ENCODE measurements around the gene ARHGAP6. TPM values are rescaled to one million over a fixed set of nuclear protein-coding genes. Genes with fewer than 3 reads are reported as not detected.
"Not testable (repeated sequence)": the region's sequence is repeated elsewhere in the genome, so short reads cannot be mapped to it uniquely, and the experiment has no call there.

The ARHGAP6 gene
- total RNA-seq, 4 donors from 2014 or later, result 0.64 to 9.5 (median 2.3) TPM

DNA sequence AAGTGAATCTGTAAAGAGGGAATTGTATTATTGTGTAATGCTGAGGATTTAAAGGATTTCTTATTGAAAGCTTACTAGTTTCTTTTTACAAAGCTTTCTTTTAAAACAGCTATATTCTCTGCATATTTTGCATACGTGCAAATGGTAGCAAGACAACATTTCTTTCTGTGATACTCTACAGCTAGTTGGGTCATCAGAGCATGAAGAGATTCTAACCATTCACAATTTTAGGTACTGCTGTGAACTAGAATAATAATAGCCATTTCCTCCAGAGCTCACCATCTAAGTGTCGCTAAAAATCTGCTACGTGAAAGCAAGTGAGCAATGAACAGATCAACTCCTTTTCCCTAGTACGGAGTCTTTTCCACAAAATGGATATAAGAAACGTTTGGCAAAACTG lies 37.3 kb downstream of the ARHGAP6 start:
- no peaks in the 10 kb centered on the region for H3K36me3 ChIP-seq
- no peak for DNase-seq
- H3K9me3 ChIP-seq, result no peaks in the 10 kb centered on the region
- H3K27me3 ChIP-seq, result no peaks in the 10 kb centered on the region
- intact Hi-C loops (cut with DNase I), result no loop called here
- H3K27ac ChIP-seq, result no peak overlapping the region
- 67 to 68% methylated on average over 4 to 5 of the region's 5 CpGs for WGBS, 2 donors
- no peak overlapping the region for H3K4me3 ChIP-seq
- H3K4me1 ChIP-seq, result no peaks in the 10 kb centered on the region
- TF ChIP-seq POLR2A (IDR thresholded peaks at IDR 0.05), result no peak
- no peak for TF ChIP-seq CTCF (IDR thresholded peaks at IDR 0.05)

DNA sequence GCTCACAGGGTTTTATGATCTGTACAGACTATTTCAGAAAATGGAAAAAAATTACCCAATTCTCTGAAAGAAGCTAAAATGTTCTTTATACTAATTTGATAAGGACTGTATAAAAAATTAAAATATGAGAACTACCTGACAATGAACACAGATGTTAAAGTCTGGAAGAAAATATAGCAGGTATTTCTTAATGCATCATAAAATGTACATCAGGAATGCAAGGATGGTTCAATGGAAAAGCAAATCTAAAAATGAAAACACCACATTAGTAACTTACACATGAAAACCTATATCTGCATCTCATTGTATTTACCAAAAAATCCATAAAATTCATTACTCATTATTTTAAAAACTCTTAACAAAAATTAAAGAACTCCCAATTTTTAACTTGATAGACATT lies 39.4 kb downstream of the ARHGAP6 start:
- no peak for DNase-seq
- no peaks in the 10 kb centered on the region for H3K36me3 ChIP-seq
- no peak overlapping the region for H3K27ac ChIP-seq
- no peak overlapping the region for H3K4me3 ChIP-seq
- no peaks in the 10 kb centered on the region for H3K4me1 ChIP-seq
- intact Hi-C loops (cut with DNase I), result no loop called here
- no peaks in the 10 kb centered on the region for H3K9me3 ChIP-seq
- H3K27me3 ChIP-seq, result no peaks in the 10 kb centered on the region
- TF ChIP-seq CTCF (IDR thresholded peaks at IDR 0.05) (no peak), POLR2A (IDR thresholded peaks at IDR 0.05) (no peak)

DNA sequence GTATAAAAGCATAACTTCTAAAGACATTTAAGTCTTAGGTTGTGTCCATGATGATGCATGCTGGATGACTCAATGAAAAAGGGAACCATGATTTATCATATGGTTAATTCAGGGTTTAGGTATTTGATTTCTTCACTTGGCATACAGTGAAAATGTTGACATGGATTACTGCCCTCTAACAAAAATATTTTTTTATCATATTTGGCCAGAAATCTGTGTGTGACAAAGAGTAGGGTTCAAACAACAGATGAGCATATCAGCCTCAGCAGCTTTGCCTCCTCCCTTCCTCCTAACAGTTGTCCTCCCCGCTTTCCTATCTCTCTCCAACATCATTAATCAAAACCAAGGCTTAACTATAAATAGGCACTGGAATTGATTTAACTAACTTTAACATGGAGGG lies 46.3 kb downstream of the ARHGAP6 start:
- Histone ChIP-seq H3K4me1 (no peaks in the 10 kb centered on the region), H3K9me3 (no peaks in the 10 kb centered on the region), H3K27me3 (no peaks in the 10 kb centered on the region), H3K36me3 (no peaks in the 10 kb centered on the region), H3K27ac (no peak overlapping the region), H3K4me3 (no peak overlapping the region)
- TF ChIP-seq POLR2A (IDR thresholded peaks at IDR 0.05) (no peak), CTCF (IDR thresholded peaks at IDR 0.05) (no peak)
- DNase-seq, result no peak
- intact Hi-C loops (cut with DNase I), result no loop called here
- WGBS, 2 donors, result 17 to 53% methylated on average over 1 of the region's 1 CpG

- DNase-seq, result not testable (repeated sequence)
- WGBS, 2 donors, result 61% methylated on average over 3 of the region's 3 CpGs; no CpG with 5 or more reads in 1 of the 2 donors
Measured at GRCh38 chrX:11614253-11614652, 51.5 kb downstream of the ARHGAP6 start.

DNA sequence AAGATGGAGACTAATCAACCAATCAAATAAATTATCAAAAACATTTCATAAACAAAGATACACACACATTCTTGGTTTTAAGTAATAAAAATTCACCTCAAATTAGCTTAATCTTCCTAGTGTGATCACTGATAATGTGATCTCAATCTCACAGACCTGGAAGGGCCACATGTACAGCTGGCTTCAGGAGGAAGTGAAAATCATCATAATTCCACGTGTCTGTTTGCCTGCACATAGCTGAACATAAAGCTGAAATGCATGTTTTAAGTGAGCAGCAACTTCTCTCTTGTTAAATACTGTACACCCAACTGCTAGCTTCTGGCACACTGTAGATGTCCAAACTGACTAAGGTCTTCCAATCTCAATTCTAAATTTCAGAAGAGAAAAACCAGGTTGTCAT lies 53.8 kb downstream of the ARHGAP6 start:
- Histone ChIP-seq H3K9me3 (no peaks in the 10 kb centered on the region), H3K27ac (no peak overlapping the region), H3K4me1 (no peaks in the 10 kb centered on the region), H3K4me3 (no peak overlapping the region), H3K27me3 (no peaks in the 10 kb centered on the region), H3K36me3 (no peaks in the 10 kb centered on the region)
- no peak for TF ChIP-seq POLR2A (IDR thresholded peaks at IDR 0.05)
- no peak for TF ChIP-seq CTCF (IDR thresholded peaks at IDR 0.05)
- no peak for DNase-seq
- intact Hi-C loops (cut with DNase I), result no loop called here
- WGBS, 2 donors, result 13% methylated on average over 1 of the region's 1 CpG; no CpG with 5 or more reads in 1 of the 2 donors

More at GRCh38 chrX:11614253-11614652, 51.5 kb downstream of the ARHGAP6 start:
- intact Hi-C loops (cut with DNase I); H3K27ac ChIP-seq; H3K27me3 ChIP-seq; H3K9me3 ChIP-seq; H3K4me3 ChIP-seq; H3K4me1 ChIP-seq; H3K36me3 ChIP-seq: not testable (repeated sequence)

- intact Hi-C loops (cut with DNase I), result no loop called here
- 40 to 47% methylated on average over 1 of the region's 1 CpG for WGBS, 2 donors
- Histone ChIP-seq H3K4me1 (no peaks in the 10 kb centered on the region), H3K36me3 (no peaks in the 10 kb centered on the region), H3K4me3 (no peak overlapping the region), H3K9me3 (no peaks in the 10 kb centered on the region), H3K27me3 (no peaks in the 10 kb centered on the region), H3K27ac (no peak overlapping the region)
- no peak for TF ChIP-seq CTCF (IDR thresholded peaks at IDR 0.05)
- no peak for DNase-seq
Measured at GRCh38 chrX:11611161-11611560, 54.6 kb downstream of the ARHGAP6 start.
